ENCODE data around the gene MRPL1.

DNA sequence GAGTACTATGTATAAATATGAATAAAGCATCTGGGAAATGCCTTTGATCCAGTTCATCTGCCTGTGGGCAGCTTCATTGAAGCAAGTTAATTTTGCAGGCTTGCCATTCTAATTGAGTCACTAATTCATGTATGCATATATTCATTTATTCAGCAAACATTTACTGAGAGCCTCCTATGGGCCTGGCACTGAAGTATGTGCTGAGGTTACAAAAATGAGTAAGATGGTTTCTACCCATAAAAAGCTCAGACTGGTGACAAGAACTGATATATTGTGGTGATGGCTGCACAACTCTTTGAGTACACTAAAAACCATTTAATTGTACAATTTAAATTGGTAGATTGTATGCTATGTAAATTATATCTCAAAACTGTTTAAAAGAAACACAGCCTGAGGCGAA lies 1.1 kb upstream of the MRPL1 start:
- TF ChIP-seq, protein P1, sequence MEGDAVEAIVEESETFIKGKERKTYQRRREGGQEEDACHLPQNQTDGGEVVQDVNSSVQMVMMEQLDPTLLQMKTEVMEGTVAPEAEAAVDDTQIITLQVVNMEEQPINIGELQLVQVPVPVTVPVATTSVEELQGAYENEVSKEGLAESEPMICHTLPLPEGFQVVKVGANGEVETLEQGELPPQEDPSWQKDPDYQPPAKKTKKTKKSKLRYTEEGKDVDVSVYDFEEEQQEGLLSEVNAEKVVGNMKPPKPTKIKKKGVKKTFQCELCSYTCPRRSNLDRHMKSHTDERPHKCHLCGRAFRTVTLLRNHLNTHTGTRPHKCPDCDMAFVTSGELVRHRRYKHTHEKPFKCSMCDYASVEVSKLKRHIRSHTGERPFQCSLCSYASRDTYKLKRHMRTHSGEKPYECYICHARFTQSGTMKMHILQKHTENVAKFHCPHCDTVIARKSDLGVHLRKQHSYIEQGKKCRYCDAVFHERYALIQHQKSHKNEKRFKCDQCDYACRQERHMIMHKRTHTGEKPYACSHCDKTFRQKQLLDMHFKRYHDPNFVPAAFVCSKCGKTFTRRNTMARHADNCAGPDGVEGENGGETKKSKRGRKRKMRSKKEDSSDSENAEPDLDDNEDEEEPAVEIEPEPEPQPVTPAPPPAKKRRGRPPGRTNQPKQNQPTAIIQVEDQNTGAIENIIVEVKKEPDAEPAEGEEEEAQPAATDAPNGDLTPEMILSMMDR (IDR thresholded peaks at IDR 0.05; ENCODE audit: low read depth, low read length) = no peak
- TF ChIP-seq, protein P2, sequence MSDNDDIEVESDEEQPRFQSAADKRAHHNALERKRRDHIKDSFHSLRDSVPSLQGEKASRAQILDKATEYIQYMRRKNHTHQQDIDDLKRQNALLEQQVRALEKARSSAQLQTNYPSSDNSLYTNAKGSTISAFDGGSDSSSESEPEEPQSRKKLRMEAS (IDR thresholded peaks at IDR 0.05; ENCODE audit: low read depth, low read length) = no peak

All from NB4 (cell line).